Measurements from ENCODE around the gene CHD2. TPM values are rescaled to one million over a fixed set of nuclear protein-coding genes. Genes with fewer than 3 reads are reported as not detected.

CHD2 gene
- polyA plus RNA-seq, 1 experiment = 62.6 TPM

GRCh38 chr15:92893200-92893599, 6.9 kb upstream of the CHD2 start:
- H3K27ac ChIP-seq (ENCODE audit: low read depth, low read length) = no peak overlapping the region
- H3K4me3 ChIP-seq (ENCODE audit: low read depth, low read length) = no peak overlapping the region
- ChIA-PET POLR2A (interaction anchor here (1.1 kb wide), 1 partner anchor 11 kb away, joined by 3 read pairs; no protein-coding TSS in a partner anchor), CTCF (interaction anchor here (1.2 kb wide), 1 partner anchor 96 kb away, joined by 3 read pairs; no protein-coding TSS in a partner anchor)
- TF ChIP-seq, protein P1, sequence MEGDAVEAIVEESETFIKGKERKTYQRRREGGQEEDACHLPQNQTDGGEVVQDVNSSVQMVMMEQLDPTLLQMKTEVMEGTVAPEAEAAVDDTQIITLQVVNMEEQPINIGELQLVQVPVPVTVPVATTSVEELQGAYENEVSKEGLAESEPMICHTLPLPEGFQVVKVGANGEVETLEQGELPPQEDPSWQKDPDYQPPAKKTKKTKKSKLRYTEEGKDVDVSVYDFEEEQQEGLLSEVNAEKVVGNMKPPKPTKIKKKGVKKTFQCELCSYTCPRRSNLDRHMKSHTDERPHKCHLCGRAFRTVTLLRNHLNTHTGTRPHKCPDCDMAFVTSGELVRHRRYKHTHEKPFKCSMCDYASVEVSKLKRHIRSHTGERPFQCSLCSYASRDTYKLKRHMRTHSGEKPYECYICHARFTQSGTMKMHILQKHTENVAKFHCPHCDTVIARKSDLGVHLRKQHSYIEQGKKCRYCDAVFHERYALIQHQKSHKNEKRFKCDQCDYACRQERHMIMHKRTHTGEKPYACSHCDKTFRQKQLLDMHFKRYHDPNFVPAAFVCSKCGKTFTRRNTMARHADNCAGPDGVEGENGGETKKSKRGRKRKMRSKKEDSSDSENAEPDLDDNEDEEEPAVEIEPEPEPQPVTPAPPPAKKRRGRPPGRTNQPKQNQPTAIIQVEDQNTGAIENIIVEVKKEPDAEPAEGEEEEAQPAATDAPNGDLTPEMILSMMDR (IDR thresholded peaks at IDR 0.05; ENCODE audit: low read depth, low read length) = no peak
- no peaks in the 10 kb centered on the region for H3K27me3 ChIP-seq (ENCODE audit: control insufficient read depth, insufficient read depth, low read length)
- no peak for DNase-seq (ENCODE audit: low read depth, low spot score)
- H3K9me3 ChIP-seq (ENCODE audit: control insufficient read depth, insufficient read depth, low read length) = no peaks in the 10 kb centered on the region; the same call in 1 of the 2 replicates

- ChIA-PET POLR2A (interaction anchor here (1.2 kb wide), 1 partner anchor 14 kb away, joined by 5 read pairs; no protein-coding TSS in a partner anchor), CTCF (interaction anchor here (0.5 kb wide), 1 partner anchor 83 kb away, joined by 4 read pairs; no protein-coding TSS in a partner anchor)
- no peak for DNase-seq (ENCODE audit: low read depth, low spot score)
- H3K9me3 ChIP-seq (ENCODE audit: control insufficient read depth, insufficient read depth, low read length) = no peaks in the 10 kb centered on the region
- TF ChIP-seq, protein P1 (IDR thresholded peaks at IDR 0.05; ENCODE audit: low read depth, low read length) = no peak
- H3K4me3 ChIP-seq (ENCODE audit: low read depth, low read length) = no peak overlapping the region
- H3K27ac ChIP-seq (ENCODE audit: low read depth, low read length) = no peak overlapping the region
- H3K27me3 ChIP-seq (ENCODE audit: control insufficient read depth, insufficient read depth, low read length) = no peaks in the 10 kb centered on the region
Observed at GRCh38 chr15:92896561-92896960, 3.6 kb upstream of the CHD2 start.

DNA sequence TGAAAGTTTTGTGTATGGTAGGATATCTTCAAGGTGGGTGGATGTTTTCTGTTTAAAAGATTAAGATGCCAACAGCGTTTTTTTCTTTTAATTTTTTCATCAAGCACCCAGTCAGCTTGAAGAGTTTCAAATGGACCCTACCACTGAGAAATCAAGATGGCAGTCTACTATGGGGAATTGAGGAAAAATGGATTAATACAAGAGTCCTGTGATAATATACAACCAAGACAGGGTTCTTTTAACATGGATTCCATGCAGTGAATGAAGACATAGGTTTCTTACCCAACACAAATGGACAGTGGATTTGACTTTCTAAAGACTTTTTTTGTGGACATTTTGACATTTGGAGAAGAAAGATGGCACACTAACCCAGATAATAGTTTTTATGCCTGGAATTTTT, 2.5 kb upstream of the CHD2 start:
- no peaks in the 10 kb centered on the region for H3K9me3 ChIP-seq (ENCODE audit: control insufficient read depth, insufficient read depth, low read length)
- DNase-seq (ENCODE audit: low read depth, low spot score) = no peak
- H3K27me3 ChIP-seq (ENCODE audit: control insufficient read depth, insufficient read depth, low read length) = no peaks in the 10 kb centered on the region
- TF ChIP-seq, protein P1 (IDR thresholded peaks at IDR 0.05; ENCODE audit: low read depth, low read length) = no peak
- H3K27ac ChIP-seq (ENCODE audit: low read depth, low read length) = no peak overlapping the region
- ChIA-PET POLR2A (no interaction called here), CTCF (interaction anchor here (0.8 kb wide), 1 partner anchor 20 kb away, joined by 8 read pairs; no protein-coding TSS in a partner anchor)
- H3K4me3 ChIP-seq (ENCODE audit: low read depth, low read length) = no peak overlapping the region

- POLR2A ChIA-PET = interaction anchor here (0.6 to 5.5 kb wide), 10 partner anchors 10 to 129 kb away, joined by 4 to 98 read pairs (median 6); no protein-coding TSS in a partner anchor
- TF ChIP-seq, protein P1 (IDR thresholded peaks at IDR 0.05; ENCODE audit: low read depth, low read length) = no peak
- H3K27ac ChIP-seq (ENCODE audit: low read depth, low read length) = no peak overlapping the region
- no peak overlapping the region for H3K4me3 ChIP-seq (ENCODE audit: low read depth, low read length)
- no peaks in the 10 kb centered on the region for H3K27me3 ChIP-seq (ENCODE audit: control insufficient read depth, insufficient read depth, low read length)
- no peaks in the 10 kb centered on the region for H3K9me3 ChIP-seq (ENCODE audit: control insufficient read depth, insufficient read depth, low read length)
- no peak for DNase-seq (ENCODE audit: low read depth, low spot score)
- CTCF ChIA-PET = interaction anchor here (1.2 to 2.0 kb wide), 4 partner anchors 10 to 90 kb away, joined by 3 to 12 read pairs (median 6); no protein-coding TSS in a partner anchor
Observed at GRCh38 chr15:92898988-92899582, 1.0 kb upstream of the CHD2 start.

GRCh38 chr15:92899601-92899947, 550 bp upstream of the CHD2 start:
- Histone ChIP-seq H3K4me3 (ENCODE audit: low read depth, low read length) (no peak overlapping the region; the same call in 1 of the 2 replicates), H3K27ac (ENCODE audit: low read depth, low read length) (no peak overlapping the region), H3K9me3 (ENCODE audit: control insufficient read depth, insufficient read depth, low read length) (no peaks in the 10 kb centered on the region), H3K27me3 (ENCODE audit: control insufficient read depth, insufficient read depth, low read length) (no peaks in the 10 kb centered on the region)
- TF ChIP-seq, protein P1 (IDR thresholded peaks at IDR 0.05; ENCODE audit: low read depth, low read length) = peak; percentile 42
- POLR2A ChIA-PET = interaction anchor here (0.6 to 5.5 kb wide), 14 partner anchors 9 to 129 kb away, joined by 3 to 98 read pairs (median 6); no protein-coding TSS in a partner anchor
- CTCF ChIA-PET = interaction anchor here (0.8 to 2.0 kb wide), 6 partner anchors 11 to 91 kb away, joined by 3 to 12 read pairs (median 3); no protein-coding TSS in a partner anchor
- no peak for DNase-seq (ENCODE audit: low read depth, low spot score)
